HTR-8/SVneo (cell line): Measurements from ENCODE around the gene NELL2.
"Not testable (repeated sequence)": the region's sequence is repeated elsewhere in the genome, so short reads cannot be mapped to it uniquely, and the experiment has no call there.

Experiments
- DNase-seq: peaks from one replicate; pipeline ENCODE4 v3.0.0; 2011; ENCODE audit warnings: low spot score, mixed read lengths; ENCODE audit not compliant: insufficient read length
- FAIRE-seq: peaks from 2 replicates; lab custom pipeline; 2011; peaks lifted over from hg19 to GRCh38; lab: Jason Lieb, UNC

NELL2 gene

DNA sequence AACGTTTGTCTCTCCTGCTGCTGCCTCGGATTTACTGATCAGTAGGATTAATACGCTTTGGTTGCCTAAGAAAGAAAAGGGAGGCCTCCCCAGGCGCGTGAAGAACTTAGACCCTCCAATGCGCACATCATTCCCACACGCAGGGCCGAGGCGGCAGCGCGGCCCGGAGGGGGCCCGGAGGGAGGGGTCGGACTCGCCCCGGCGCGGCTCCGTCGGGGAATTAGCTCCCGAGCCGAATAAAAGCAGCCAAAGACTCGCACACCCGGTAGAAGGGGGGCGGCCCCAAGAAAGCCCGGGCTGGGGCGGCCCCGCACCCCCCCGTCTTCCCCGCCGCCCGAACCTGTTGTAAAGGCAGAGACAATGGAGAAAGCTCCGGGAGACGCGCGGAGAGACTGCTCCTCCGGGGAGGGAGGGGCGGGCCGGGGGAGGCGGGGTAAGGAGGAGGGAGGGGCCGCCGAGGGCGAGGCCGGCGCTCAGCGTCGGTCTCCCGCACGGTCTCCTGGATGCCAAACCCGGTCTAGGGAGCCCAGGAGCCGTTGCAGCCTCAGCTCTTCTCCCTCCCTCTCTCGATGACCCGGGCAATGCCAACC, at the start of gene NELL2:
Gene NELL2, minus strand, starts transcription at position 362 of the 590 bp plus-strand sequence. CDS start 446 bp downstream, outside the sequence.
- DNase-seq: no peak
- FAIRE-seq: no peak

- DNase-seq (no peak), FAIRE-seq (no peak)
Observed at GRCh38 chr12:44921736-44922135, 45.6 kb upstream of the NELL2 start.

DNA sequence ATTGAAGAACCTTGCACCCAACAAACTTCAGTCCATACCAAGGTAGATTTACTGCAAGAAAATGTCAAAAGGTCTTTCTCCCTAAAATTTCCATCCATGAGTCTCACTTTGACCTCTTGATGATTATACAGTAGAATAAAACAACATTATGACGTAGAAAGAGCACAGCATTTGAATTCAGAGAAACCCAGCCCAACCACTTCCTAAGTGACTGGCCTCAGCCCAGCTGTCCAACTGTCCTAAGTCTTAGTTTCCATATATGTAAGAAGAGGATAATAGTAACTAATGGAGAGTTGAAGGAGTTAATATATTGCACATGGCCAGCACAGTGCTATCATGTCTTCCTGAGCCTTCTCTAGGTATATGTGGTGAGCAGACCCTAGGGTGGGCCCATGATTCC, 41.0 kb upstream of the NELL2 start:
- FAIRE-seq: no peak
- no peak for DNase-seq

DNA sequence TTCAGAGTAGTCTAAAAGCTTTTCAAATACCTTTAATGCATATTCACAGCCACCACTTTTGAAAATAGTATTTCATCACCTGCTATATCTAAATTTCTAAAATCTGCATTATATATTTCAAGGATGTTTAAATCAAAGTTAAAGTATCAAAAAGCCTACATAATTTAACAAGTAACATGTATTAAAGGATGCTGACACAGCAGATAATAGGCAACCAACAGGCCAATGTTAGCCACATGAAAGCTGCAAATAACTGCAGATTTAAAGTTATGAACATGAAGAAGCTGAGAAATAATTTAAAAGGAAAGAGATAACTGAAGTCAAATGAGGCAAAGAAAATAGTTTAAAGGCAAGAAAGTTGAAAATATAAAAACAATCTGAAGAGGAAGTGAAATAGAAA, 39.8 kb upstream of the NELL2 start:
- FAIRE-seq (no peak), DNase-seq (no peak)

- FAIRE-seq (no peak), DNase-seq (no peak)
Observed at GRCh38 chr12:44904321-44904720, 28.2 kb upstream of the NELL2 start.

- FAIRE-seq, DNase-seq: not testable (repeated sequence)
Observed at GRCh38 chr12:44898108-44898507, 22.0 kb upstream of the NELL2 start.

- FAIRE-seq (no peak), DNase-seq (no peak)
Observed at GRCh38 chr12:44889926-44890325, 13.8 kb upstream of the NELL2 start.

DNA sequence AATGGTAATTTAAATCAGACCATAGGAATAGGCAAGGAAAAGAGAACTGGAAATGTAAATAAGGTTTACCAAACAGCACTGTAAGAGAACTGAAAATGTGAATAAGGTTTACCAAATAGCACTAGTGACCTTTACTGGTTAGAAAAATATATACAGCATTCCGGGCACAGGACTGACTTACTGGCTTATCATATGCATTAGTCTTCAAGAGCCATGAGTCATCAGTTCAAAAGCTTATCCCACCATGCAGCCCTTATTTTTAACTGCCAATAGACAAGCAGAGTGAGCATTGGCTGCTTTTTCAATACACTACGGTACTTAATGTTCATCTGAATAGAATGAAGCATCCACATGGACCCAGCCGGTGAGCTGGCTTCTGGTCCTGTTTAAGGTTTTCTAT, 13.0 kb upstream of the NELL2 start:
- no peak for DNase-seq
- FAIRE-seq: no peak

GRCh38 chr12:44885902-44886301, 9.8 kb upstream of the NELL2 start:
- DNase-seq (no peak), FAIRE-seq (no peak)

GRCh38 chr12:44881197-44881596, 5.1 kb upstream of the NELL2 start:
- FAIRE-seq (no peak), DNase-seq (no peak)

GRCh38 chr12:44876544-44877410, 662 bp upstream of the NELL2 start:
- DNase-seq (no peak), FAIRE-seq (no peak)

DNA sequence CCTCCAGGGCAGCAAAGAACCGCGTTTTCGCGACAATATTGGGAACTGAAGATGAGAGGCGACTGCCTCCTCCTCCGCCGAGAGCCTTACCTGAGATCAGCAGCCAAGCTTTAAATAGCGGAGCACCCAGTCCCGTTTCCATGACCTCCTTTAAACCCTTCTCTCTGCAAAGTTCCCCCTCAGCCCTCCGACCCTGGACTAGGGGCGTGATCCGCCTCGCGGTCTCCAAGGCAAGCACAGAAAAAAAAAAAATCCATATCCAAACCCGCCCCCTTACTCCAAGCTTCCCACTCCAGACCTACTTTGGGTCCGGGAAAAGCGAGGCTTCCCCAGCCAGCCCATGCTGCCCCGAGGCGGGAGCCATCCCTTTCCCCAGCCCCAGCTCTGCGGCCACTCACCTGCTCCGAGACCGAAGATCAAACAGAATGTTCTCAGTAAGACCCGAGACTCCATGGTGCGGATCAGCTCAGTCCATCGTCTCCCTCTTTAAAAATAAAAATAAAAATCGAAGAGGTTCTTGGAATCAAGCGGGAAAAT, 630 bp downstream of the NELL2 start:
- no peak for DNase-seq
- no peak for FAIRE-seq

DNA sequence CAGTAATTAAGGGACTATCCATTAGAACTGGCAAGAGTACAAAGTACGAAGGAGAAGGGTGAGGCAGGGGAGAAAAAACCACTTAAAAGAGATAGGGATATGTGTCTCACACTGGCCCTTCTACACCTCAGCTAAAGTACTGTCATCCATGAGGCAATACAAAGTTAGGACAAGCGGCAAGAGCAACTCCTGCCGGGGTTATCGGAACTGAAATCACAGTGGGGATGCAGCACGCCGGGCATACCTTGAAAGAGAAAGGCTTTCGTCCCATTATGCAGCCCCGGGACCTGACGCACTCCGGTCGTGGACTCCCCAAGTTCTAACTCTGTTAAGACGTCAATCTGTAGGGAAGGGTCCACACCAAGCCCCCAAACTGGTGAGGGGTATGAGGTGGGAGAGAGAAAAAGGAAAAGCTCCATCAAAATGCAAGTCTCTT, 1.1 kb downstream of the NELL2 start:
- no peak for DNase-seq
- no peak for FAIRE-seq

GRCh38 chr12:44873898-44874297, 2.2 kb downstream of the NELL2 start:
- DNase-seq (no peak), FAIRE-seq (no peak)

GRCh38 chr12:44869503-44869902, 6.6 kb downstream of the NELL2 start:
- no peak for FAIRE-seq
- no peak for DNase-seq

- no peak for FAIRE-seq
- DNase-seq: no peak
Observed at GRCh38 chr12:44863867-44864266, 12.2 kb downstream of the NELL2 start.

DNA sequence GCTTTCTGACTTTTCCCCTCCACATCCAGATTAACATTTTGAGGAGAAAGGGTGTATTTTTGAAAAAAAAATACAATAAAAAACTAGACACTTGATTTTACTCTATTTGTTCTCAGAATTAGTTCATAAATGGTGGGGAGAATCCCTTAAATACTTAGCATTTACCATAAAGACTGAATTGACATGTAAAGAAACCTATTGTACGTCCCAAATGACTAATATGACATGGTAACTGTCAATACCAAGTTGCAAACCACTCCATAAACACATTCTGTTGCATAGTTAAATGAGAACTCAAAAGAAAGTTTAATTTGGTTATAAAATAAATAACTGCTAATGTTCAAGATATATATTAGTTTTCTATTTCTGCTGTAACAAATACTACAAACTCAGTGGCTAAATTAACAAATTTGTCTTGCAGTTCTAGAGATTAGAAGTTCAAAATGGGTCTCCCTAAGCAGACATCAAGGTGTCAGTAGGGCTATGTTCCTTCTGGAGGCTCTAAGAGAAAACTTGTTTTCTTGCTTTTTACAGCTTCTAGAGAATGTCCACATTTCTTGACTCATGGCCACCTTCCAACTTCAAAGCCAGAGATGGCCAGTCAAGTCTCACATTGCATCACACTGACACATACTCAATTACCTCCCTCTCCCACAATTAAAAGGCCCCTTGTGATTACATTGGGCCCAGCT, 16.0 kb downstream of the NELL2 start:
- FAIRE-seq (no peak), DNase-seq (no peak)

DNA sequence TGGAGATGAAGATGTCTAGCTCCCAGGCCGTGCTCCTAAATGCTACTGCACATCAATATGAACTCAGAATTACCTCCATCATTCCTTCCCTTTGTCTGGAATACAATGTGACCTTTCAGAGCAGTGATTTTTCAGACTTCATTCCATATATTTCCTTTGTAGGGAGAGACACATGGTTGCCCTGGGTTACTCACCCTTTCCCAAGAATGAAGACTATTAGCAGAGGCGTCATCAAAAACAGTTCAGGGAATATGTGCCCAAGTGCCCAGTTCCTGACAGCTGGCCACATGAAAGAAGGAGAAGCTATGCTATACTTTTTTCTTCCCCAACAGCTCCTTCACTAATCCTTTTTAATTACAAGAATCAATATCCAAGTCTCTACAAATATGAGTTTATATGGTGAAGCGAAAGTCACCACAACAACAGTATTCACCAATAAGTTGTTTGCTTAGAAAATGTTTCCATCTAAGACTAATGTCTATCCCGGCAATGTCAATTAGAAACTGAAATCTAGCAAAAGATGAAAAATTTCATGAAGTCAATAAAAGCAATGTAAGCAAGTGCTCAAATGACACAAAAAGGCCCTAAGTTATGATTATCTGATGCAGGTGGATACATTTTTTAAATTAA, 17.8 kb downstream of the NELL2 start:
- FAIRE-seq (no peak), DNase-seq (no peak)

- FAIRE-seq (no peak), DNase-seq (no peak)
Observed at GRCh38 chr12:44852483-44852882, 23.6 kb downstream of the NELL2 start.

- no peak for FAIRE-seq
- no peak for DNase-seq
Observed at GRCh38 chr12:44851586-44851985, 24.5 kb downstream of the NELL2 start.
